ENCODE data around the gene SART1. TPM values are rescaled to one million over a fixed set of nuclear protein-coding genes. Genes with fewer than 3 reads are reported as not detected.
A peak's percentile ranks its signal among the peaks of the same experiment; 100 is the strongest.

SART1 gene
- total RNA-seq, 2 donors from 2014 or later = 20.7 to 42.5 TPM

GRCh38 chr11:66015936-66016792, 54.6 kb downstream of the SART1 start:
- Histone ChIP-seq H3K36me3 (no peaks in the 10 kb centered on the region), H3K4me1 (peaks cover 0 to 37% of the 10 kb centered on the region in 2 donors), H3K4me3 (no peak overlapping the region), H3K9me3 (no peaks in the 10 kb centered on the region), H3K27me3 (peaks cover 0 to 4% of the 10 kb centered on the region in 2 donors), H3K27ac (peak overlapping the region; percentile 55 to 69)
- no peak for DNase-seq (ENCODE audit: low spot score)
- TF ChIP-seq CTCF (IDR thresholded peaks at IDR 0.05) = no peak

DNA sequence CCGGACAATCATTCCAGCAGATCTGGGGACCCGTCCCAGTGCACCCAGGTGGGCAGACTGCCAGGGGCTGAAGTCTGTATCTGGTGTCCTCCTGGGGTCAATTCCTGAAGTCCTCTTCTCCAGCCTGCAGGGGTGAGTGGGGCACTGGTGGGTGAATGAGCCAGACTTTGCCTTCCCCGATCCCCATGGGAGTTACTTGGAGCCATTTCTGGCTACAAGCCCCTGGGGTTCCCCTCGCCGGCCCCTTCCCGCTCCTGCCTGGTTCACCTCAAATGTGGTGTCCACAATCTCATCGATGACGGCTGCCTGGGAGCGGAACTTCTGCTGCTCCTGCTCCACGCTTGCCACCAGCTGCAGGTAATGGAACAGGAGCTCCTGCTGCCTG, 55.3 kb downstream of the SART1 start:
- peaks cover 0 to 36% of the 10 kb centered on the region in 2 donors for H3K4me1 ChIP-seq
- no peak for DNase-seq (ENCODE audit: low spot score)
- no peak overlapping the region for H3K27ac ChIP-seq
- no peak for TF ChIP-seq CTCF (IDR thresholded peaks at IDR 0.05)
- no peak overlapping the region for H3K4me3 ChIP-seq
- H3K27me3 ChIP-seq = peaks cover 0 to 1% of the 10 kb centered on the region in 2 donors
- H3K36me3 ChIP-seq = no peaks in the 10 kb centered on the region
- H3K9me3 ChIP-seq = no peaks in the 10 kb centered on the region

DNA sequence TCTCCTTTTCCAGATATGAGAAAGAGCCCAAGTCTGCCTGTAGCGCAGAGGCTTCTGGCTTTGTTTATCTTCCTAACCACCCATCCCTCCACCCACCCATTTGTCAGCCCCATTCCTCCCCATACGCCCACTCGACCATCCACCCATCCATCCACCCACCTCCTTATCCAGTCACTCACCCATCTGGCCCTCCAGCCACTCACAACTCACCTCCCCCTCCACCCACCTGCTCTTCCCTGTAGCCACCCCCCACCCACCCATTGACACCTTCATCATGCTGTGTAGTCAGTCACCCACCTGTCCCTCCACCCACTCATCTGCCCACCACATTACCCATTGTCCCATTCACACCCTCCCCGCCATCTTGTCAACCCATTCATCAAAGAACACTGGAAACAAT, 55.8 kb downstream of the SART1 start:
- no peaks in the 10 kb centered on the region for H3K9me3 ChIP-seq
- TF ChIP-seq CTCF (IDR thresholded peaks at IDR 0.05) = no peak
- H3K36me3 ChIP-seq = no peaks in the 10 kb centered on the region
- no peak for DNase-seq (ENCODE audit: low spot score)
- H3K27me3 ChIP-seq = no peaks in the 10 kb centered on the region
- no peak overlapping the region for H3K27ac ChIP-seq
- no peak overlapping the region for H3K4me3 ChIP-seq
- peaks cover 0 to 35% of the 10 kb centered on the region in 2 donors for H3K4me1 ChIP-seq

GRCh38 chr11:66020212-66020611, 58.7 kb downstream of the SART1 start:
- no peak for TF ChIP-seq CTCF (IDR thresholded peaks at IDR 0.05)
- no peaks in the 10 kb centered on the region for H3K36me3 ChIP-seq
- DNase-seq (ENCODE audit: low spot score) = no peak
- H3K4me1 ChIP-seq = peaks cover 0 to 29% of the 10 kb centered on the region in 2 donors
- no peak overlapping the region for H3K4me3 ChIP-seq
- no peaks in the 10 kb centered on the region for H3K9me3 ChIP-seq
- no peaks in the 10 kb centered on the region for H3K27me3 ChIP-seq
- H3K27ac ChIP-seq = no peak overlapping the region

DNA sequence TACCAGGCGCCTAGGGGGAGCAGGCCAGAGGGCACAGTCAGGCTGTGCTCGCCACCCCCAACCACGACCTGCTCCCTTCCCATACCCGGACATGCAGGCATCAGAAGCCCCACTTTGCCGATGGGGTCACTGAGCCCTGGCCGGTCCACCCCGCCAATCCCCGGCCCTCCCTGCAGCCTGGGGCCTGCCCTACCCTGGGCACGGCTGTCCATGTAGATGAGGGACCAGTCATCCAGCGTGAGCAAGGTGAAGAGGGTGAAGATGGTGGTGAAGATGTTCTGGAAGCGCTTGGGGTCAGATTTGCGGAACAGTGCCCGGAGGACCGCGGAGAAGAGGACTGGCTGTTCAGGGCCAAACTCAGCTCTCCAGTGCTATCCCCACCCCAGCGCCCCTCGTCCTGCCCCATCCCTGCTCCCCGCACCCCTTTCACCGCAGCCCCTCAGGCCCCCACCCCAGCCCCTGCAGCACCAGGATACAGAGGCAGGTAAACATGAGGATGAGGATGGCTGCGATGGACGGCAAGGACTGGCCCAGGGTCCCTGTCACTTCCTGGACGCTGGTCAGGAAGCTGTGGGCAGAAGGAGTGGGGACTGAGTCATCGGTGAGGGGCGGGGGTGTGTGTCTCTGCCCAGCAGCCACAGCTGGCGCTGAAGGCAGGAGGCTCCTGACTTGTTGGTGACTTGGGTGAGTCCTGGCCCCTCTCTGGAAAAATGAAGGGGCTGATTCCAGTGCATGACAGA, 59.3 kb downstream of the SART1 start:
- no peak for TF ChIP-seq CTCF (IDR thresholded peaks at IDR 0.05)
- Histone ChIP-seq H3K36me3 (no peaks in the 10 kb centered on the region), H3K9me3 (no peaks in the 10 kb centered on the region), H3K4me1 (peaks cover 0 to 24% of the 10 kb centered on the region in 2 donors), H3K27me3 (no peaks in the 10 kb centered on the region), H3K4me3 (no peak overlapping the region), H3K27ac (no peak overlapping the region)
- DNase-seq (ENCODE audit: low spot score) = no peak
